Measurements from ENCODE around the gene IL17RA.
"Not testable (repeated sequence)": the region's sequence is repeated elsewhere in the genome, so short reads cannot be mapped to it uniquely, and the experiment has no call there.

The IL17RA gene

GRCh38 chr22:17130199-17130598 lies 45.4 kb downstream of the IL17RA start:
- no peak for DNase-seq

GRCh38 chr22:17131686-17132085 lies 46.9 kb downstream of the IL17RA start:
- peak; percentile 21 for DNase-seq

- no peak for DNase-seq
These were observed 47.3 kb downstream of the IL17RA start for GRCh38 chr22:17132112-17132511.

- no peak for DNase-seq
These were observed 48.3 kb downstream of the IL17RA start for GRCh38 chr22:17133137-17133536.

GRCh38 chr22:17135153-17135760 lies 50.5 kb downstream of the IL17RA start:
- DNase-seq: no peak

- DNase-seq: no peak
These were observed 52.4 kb downstream of the IL17RA start for GRCh38 chr22:17137170-17137569.

- no peak for DNase-seq
These were observed 53.1 kb downstream of the IL17RA start for GRCh38 chr22:17137861-17138425.

- DNase-seq: no peak
These were observed 53.7 kb downstream of the IL17RA start for GRCh38 chr22:17138513-17138912.

- DNase-seq: no peak
These were observed 55.2 kb downstream of the IL17RA start for GRCh38 chr22:17140022-17140421.

GRCh38 chr22:17140826-17141766 lies 56.3 kb downstream of the IL17RA start:
- DNase-seq: no peak

GRCh38 chr22:17143101-17143500 lies 58.3 kb downstream of the IL17RA start:
- no peak for DNase-seq

GRCh38 chr22:17143826-17144225 lies 59.0 kb downstream of the IL17RA start:
- DNase-seq: no peak

- no peak for DNase-seq
These were observed 60.4 kb downstream of the IL17RA start for GRCh38 chr22:17145021-17145680.

GRCh38 chr22:17147458-17147857 lies 62.7 kb downstream of the IL17RA start:
- DNase-seq: not testable (repeated sequence)

- no peak for DNase-seq
These were observed 64.4 kb downstream of the IL17RA start for GRCh38 chr22:17149076-17149815.

- DNase-seq: no peak
These were observed 67.5 kb downstream of the IL17RA start for GRCh38 chr22:17152340-17152739.

- no peak for DNase-seq
These were observed 68.2 kb downstream of the IL17RA start for GRCh38 chr22:17152971-17153370.

- no peak for DNase-seq
These were observed 71.1 kb downstream of the IL17RA start for GRCh38 chr22:17155941-17156340.

- DNase-seq: no peak
These were observed 72.9 kb downstream of the IL17RA start for GRCh38 chr22:17157714-17158113.

- DNase-seq: no peak
These were observed 73.4 kb downstream of the IL17RA start for GRCh38 chr22:17158176-17158567.

- DNase-seq: peak; percentile 25
These were observed 74.0 kb downstream of the IL17RA start, which contains the start of gene HDHD5 for GRCh38 chr22:17158568-17159503. HDHD5 (minus strand) TSS chr22:17159277; CDS start chr22:17159251, 26 bp downstream.
